Measurements from ENCODE around the gene TRAPPC2.

Gene TRAPPC2

GRCh38 chrX:13703135-13703534 is 31.3 kb downstream of the TRAPPC2 start:
- no peak for DNase-seq (ENCODE audit: extremely low spot score)
- ChIA-PET POLR2A (interaction anchor here (0.9 kb wide), 1 partner anchor 34 kb away, joined by 3 read pairs; no protein-coding TSS in a partner anchor), CTCF (no interaction called here)
- TF ChIP-seq, protein P1, sequence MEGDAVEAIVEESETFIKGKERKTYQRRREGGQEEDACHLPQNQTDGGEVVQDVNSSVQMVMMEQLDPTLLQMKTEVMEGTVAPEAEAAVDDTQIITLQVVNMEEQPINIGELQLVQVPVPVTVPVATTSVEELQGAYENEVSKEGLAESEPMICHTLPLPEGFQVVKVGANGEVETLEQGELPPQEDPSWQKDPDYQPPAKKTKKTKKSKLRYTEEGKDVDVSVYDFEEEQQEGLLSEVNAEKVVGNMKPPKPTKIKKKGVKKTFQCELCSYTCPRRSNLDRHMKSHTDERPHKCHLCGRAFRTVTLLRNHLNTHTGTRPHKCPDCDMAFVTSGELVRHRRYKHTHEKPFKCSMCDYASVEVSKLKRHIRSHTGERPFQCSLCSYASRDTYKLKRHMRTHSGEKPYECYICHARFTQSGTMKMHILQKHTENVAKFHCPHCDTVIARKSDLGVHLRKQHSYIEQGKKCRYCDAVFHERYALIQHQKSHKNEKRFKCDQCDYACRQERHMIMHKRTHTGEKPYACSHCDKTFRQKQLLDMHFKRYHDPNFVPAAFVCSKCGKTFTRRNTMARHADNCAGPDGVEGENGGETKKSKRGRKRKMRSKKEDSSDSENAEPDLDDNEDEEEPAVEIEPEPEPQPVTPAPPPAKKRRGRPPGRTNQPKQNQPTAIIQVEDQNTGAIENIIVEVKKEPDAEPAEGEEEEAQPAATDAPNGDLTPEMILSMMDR (IDR thresholded peaks at IDR 0.05; ENCODE audit: control extremely low read depth, extremely low read depth, low read depth, missing control alignments), result no peak

- ChIA-PET CTCF (interaction anchor here (1.4 kb wide), 1 partner anchor 43 kb away, joined by 4 read pairs; no protein-coding TSS in a partner anchor), POLR2A (interaction anchor here (1.5 kb wide), 1 partner anchor 32 kb away, joined by 3 read pairs; the partner anchor contains the start of genes OFD1 and TRAPPC2)
- TF ChIP-seq, protein P1 (IDR thresholded peaks at IDR 0.05; ENCODE audit: control extremely low read depth, extremely low read depth, low read depth, missing control alignments), result no peak
- no peak for DNase-seq (ENCODE audit: extremely low spot score)
These were observed 32.2 kb downstream of the TRAPPC2 start for GRCh38 chrX:13702111-13702789.

- ChIA-PET CTCF (interaction anchor here (1.1 kb wide), 1 partner anchor 38 kb away, joined by 3 read pairs; no protein-coding TSS in a partner anchor), POLR2A (no interaction called here)
- TF ChIP-seq, protein P1 (IDR thresholded peaks at IDR 0.05; ENCODE audit: control extremely low read depth, extremely low read depth, low read depth, missing control alignments), result no peak
- DNase-seq (ENCODE audit: extremely low spot score), result no peak
These were observed 34.0 kb downstream of the TRAPPC2 start for GRCh38 chrX:13700380-13700779.

DNA sequence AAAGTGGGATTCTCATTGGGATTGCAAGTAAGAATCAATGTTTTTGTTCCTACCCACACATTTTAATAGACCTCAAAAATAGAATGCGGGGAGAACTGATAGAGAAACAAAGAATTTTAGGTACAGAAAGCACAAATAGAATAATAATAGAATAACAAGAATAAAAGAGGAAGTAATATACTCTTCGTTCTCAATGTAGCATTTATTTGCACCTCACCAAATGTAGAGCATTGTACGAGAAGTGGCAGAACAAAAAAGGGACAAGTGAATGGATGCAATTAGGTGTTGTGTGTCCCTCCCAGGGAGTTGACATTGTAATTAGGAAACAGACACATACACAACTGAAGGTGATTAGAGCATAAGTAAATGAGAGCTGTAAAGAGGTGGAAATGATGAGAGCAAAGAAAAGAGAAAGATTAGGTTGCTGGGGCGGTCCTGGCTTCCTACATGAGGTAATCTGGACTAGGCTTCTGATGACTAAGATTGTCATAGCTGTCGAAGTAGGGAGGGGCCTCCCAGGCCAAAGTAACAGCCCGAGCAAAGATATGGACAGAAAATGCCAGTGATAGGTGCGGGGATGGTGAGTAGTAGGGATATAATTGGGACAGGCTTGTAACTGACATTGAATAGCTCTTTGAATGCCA is 35.1 kb downstream of the TRAPPC2 start:
- ChIA-PET CTCF (interaction anchor here (1.1 to 1.9 kb wide), 3 partner anchors 26 to 50 kb away, joined by 3 to 4 read pairs (median 3); no protein-coding TSS in a partner anchor), POLR2A (interaction anchor here (0.9 kb wide), 1 partner anchor 36 kb away, joined by 3 read pairs; the partner anchor contains the start of genes OFD1 and TRAPPC2)
- TF ChIP-seq, protein P1 (IDR thresholded peaks at IDR 0.05; ENCODE audit: control extremely low read depth, extremely low read depth, low read depth, missing control alignments), result no peak
- peak; percentile 48 for DNase-seq (ENCODE audit: extremely low spot score)

DNA sequence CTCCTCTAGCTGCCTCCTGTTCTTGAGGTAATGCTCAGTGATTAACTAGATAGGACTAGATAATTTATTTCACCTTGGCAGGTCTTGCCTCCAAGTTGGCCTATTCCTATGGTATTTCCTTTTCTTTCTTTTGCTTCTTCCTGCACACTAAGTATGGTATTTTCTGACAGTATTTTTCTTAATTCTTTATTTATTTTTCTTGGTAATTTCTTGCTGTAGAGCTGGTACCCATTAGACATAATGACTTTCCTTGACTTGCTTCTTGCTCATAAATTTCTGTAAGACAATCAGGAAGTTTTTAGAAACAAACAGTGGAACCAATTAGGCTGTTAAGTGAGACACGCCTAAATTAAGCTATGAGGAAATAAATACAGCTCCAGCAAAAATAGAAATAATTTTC is 36.0 kb downstream of the TRAPPC2 start:
- no peak for DNase-seq (ENCODE audit: extremely low spot score)
- POLR2A ChIA-PET, result interaction anchor here (1.6 kb wide), 1 partner anchor 29 kb away, joined by 4 read pairs; no protein-coding TSS in a partner anchor
- TF ChIP-seq, protein P1 (IDR thresholded peaks at IDR 0.05; ENCODE audit: control extremely low read depth, extremely low read depth, low read depth, missing control alignments), result no peak
- CTCF ChIA-PET, result interaction anchor here (1.1 to 1.9 kb wide), 5 partner anchors 25 to 191 kb away, joined by 3 to 7 read pairs (median 4); no protein-coding TSS in a partner anchor

GRCh38 chrX:13697976-13698375 is 36.4 kb downstream of the TRAPPC2 start:
- POLR2A ChIA-PET, result interaction anchor here (0.7 to 1.6 kb wide), 4 partner anchors 9 to 37 kb away, joined by 3 to 4 read pairs (median 4); partner anchors contain the start of genes OFD1, RAB9A and TRAPPC2
- TF ChIP-seq, protein P1 (IDR thresholded peaks at IDR 0.05; ENCODE audit: control extremely low read depth, extremely low read depth, low read depth, missing control alignments), result no peak
- CTCF ChIA-PET, result interaction anchor here (1.1 to 1.9 kb wide), 5 partner anchors 31 to 191 kb away, joined by 3 to 7 read pairs (median 5); no protein-coding TSS in a partner anchor
- DNase-seq (ENCODE audit: extremely low spot score), result no peak

All from GM10248 (cell line).